GM18520 (cell line): ENCODE results near the gene LYSMD2.
"Not testable (repeated sequence)": the region's sequence is repeated elsewhere in the genome, so short reads cannot be mapped to it uniquely, and the experiment has no call there.

Source experiments
- ATAC-seq: cut with Tn5 transposase; IDR thresholded peaks from one replicate; pipeline ENCODE4 v1.9.1; 2021; ENCODE audit not compliant: unreplicated experiment

LYSMD2 gene, protein sequence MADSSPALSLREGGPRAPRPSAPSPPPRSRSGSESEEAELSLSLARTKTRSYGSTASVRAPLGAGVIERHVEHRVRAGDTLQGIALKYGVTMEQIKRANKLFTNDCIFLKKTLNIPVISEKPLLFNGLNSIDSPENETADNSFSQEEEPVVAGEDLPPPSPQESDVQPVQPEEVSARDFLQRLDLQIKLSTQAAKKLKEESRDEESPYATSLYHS

DNA sequence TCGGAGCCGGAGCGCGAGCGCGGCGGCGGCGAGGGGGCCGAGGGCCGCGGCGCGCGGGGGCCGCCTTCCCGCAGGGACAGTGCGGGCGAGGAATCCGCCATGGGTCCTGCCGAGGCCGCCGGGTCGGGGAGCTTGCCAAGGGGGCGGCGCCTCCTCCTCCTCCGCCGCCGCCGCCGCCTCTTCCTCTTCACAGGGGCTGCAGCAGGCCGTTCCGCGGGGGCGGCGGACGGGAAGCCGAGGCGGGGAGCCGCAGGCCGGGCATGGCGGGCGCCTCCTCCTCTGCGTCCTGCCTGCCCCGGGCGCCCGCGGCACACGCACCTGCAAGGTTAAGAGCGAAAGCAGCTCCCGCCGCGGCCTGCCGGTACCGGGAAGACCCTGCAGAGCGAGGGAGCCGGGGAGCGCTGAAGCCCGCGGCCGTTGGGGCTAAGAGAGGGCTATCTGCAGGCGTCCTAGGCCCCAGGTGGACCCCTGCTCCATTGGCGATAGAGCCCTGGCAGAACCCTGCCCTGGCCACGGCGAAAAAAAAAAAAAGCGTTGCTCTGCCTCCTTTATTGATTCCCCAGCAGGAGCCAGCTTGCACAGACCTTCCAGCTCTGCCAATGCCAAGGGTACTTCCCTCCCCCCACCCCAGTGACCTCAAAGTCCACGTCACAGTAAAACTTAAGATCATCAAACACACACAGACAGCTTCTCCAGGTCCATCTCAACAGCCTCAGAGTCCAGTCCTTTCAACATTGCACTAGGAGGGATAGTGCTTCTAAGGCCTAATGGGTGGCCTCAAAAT lies at the start of gene LYSMD2:
TSS of gene LYSMD2 (minus strand) at position 134 of the 784 bp plus-strand sequence. CDS start at position 101, 33 bp downstream.
- ATAC-seq: peak; percentile 19

DNA sequence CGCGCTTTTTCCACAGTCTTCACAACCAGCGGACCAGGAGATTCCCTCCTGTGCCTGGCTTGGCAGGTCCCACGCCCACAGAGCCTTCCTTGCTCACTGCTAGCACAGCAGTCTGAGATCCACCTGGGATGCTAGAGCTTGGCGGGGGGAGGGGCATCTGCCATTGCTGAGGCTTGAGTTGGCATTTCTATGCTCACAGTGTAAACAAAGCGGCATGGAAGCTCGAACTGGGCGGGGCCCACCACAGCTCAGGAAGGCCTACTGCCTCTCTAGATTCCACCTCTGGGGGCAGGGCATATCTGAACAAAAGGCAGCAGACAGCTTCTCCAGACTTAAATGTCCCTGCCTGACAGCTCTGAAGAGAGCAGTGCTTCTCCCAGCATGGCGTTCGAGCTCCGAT lies 49.7 kb upstream of the LYSMD2 start:
- not testable (repeated sequence) for ATAC-seq

DNA sequence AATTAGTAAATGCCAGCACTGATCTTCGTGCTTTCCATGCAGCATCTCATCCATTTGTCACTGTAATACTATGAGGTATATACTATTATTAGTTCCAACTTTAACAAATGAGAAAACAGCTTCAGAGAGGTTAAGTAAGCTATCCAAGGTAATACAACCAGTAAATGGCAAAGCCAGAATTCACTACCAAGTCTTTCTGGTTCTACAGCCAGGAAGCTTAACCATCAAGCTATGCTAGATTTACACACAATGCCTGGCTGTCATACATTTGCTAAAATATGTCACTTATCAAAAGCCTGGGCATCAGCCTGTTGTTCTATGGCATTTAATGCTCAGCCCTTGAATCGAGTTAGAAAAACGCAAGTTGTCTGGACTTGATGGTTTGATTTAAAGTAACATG lies 46.5 kb upstream of the LYSMD2 start:
- ATAC-seq: no peak

DNA sequence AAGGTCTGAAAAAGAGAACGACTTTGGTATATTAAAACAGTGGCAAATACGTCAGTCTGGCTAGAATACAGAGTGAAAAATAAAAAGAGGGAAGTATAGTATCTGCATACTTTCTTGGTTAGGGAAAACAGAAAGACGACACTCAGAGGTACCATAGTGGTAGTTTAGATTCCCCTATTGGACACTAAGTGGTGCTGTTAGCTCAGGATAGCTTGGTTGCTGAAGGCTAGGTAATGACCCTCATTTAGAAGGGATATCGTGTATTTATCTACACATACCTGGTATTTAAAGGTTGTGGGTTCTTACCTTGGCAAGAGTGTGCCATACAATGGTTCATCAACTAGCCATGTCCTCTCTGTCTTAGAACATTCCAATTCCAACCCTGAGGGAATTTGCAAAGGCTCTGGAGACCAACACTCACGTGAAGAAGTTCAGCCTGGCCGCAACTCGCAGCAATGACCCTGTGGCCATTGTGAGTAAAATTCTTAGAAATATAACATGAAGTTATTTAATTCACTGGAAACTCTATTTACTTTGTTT lies 45.0 kb upstream of the LYSMD2 start:
- no peak for ATAC-seq

DNA sequence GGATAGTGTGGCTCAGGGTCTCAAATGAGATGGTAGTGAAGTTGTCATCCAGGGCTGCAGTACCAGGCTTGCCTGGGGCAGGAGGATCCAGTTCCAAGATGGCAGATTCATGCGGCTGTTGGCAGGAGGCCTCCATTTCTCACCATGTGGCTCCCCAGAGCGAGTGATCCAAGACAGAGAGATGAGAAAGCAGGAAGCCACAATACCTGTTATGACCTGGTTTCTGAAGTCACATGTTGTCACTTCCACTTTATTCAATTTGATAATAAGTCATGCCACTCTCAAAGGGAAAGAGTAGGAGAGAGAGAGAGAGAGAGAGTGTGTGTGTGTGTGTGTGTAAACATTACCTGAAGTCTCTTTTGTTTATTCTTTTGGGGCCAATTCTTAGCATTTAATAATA lies 44.1 kb upstream of the LYSMD2 start:
- no peak for ATAC-seq

DNA sequence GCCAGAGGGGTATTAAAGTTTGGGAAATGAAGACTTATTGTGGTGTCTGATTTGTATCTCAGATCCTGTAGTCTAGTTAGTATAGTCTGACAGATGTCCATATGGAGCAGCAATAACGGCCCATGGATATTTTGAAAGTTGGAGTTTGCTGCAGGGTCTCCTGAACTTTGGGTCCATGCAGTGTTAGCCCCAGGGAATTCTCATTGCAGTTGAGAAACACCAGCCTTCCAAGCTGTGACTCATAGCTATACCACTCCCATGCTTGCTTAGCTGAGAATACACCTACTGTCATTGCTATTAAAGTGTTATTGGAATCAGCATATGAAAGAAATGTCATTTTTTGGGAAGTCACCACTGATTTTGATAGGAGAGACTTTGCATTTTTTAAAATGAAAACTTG lies 43.2 kb upstream of the LYSMD2 start:
- no peak for ATAC-seq

DNA sequence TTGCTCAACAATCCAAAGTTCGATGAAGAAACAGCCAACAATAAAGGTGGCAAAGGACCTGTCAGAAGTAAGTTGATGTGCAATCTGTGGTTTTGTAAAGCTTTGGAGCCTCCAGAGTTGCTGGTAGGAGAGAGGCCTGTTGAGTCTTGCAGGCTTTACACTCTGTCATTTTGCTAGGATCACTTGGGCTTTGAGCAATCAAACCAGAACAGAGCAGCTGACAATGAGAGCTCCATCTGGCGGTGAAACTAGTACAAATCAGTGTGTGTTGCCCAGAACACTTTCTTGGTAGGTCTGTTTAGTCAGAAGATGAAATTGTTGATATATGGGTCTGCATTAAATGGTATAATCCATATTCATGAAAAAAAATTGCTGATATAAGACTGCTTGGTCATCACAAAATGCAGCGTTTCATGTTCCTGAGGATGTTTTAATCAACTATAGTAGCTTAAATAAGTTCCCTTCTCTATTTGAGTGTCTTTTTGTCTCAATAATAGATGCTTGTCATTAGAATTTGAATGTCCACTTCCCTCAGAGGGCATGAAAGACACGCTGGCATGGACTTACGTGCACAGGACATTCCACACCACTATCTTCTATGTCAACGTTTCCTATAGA lies 39.6 kb upstream of the LYSMD2 start:
- ATAC-seq: no peak

DNA sequence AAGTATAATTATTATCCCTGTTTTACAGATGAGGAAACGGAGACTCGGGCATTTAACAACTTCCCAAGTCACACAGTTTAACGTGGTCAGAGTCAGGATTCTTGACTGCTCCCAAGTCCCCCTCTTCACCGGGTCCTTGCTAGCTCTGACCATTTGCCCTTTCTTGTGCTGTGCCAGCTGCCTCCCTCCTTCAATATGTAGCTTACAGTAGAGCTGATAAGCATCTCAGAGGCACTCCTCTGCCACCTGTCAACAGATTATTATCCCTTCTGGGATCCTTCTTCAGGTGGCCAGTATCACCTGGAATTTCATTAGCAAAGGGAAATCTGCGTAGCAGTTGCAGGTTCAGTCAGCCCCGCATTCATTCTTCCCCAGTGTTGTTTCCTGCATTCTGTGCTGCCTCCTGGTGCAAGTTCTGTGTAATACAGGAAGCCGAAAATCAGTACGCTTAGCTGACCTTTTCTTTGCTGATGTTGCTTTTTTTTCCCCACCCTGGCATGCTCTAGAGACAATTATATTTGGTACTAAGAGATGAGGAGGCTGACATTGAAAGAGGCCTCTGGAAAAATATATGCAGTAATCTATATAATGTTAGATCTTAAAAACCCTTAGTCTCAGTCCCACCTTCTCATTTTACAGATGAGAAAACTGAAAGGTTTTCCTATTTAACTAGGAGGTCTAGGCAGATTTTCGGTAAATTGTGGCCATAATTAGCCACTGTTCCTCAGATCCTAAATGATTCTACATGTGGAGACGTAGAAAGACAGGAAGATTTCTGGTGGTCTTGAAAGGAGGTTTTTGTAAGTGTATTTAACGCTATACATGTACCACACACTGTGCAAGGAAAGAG lies 38.7 kb upstream of the LYSMD2 start:
- no peak for ATAC-seq

DNA sequence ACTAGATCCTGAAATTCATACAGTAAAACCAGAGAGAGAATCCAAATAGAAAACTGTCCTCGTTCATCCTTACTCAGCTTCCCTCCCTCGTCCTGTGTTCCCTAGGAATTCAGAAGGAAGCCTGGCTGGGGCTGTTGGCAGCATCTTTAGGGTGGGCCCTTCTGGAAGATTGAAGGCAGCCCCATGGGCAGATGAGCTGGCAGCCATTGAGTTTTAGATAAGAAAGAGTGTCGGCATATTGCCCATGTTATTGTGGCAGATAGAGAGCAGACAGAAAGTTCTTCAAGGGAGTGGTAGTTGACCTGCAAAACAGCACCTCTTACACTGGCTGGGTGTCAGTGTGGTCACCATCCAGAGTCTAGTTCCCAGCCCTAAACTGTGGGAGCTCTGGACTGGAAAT lies 37.5 kb upstream of the LYSMD2 start:
- no peak for ATAC-seq

DNA sequence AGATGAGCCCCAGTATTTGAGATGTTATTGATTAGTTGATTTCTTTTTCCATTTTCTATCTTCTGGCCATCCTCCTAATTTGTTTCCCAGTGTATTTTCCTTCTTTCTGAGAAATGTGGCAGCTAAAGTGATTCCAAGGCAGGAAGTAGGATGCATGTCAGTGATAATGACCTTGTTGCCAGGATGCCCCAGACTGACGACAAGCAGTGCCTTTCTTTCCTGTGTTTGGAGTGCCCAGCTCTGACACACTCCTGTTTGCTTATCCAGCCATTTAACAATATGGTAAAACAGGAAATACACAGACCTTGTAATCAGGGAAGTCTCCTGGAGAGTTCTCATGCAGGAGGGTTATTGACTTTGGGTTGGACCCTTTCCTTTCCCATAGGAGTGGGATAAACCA lies 34.3 kb upstream of the LYSMD2 start:
- ATAC-seq: no peak

DNA sequence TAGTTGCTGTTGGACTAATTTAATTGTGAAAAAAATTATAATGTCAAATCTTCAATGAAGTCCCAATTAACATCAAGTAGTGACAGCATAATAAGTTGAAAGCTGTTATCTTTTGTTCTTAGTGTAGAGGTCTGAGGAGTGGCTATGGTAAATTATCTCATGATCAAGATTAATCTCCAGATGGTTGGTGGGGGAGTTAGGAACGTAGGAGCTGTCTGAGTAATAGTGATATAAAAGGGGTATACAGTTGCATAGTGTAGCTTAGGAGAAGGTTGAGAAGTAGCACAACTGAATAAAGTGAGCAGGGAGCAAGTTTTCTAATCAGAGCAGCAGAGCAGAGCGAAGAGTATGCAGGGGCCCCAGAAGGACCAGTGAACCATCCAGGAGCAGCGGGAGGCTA lies 33.4 kb upstream of the LYSMD2 start:
- ATAC-seq: no peak

DNA sequence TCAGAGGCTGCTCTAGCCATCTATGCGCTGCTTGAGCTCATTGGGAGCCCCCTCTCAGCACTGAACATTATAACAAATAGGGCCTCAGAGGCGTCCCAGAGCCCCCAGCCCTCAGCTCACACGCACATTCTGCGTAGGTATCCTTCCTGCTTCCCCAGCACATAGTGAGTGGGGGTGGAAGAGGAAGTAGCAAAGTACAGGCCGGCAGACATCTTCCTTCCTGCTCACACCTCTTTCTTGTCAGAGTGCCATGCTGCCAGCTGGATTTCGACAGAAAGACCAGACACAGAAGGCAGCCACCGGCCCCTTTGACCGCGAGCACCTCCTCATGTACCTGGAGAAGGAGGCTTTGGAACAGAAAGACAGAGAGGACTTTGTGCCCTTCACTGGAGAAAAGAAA lies 30.6 kb upstream of the LYSMD2 start:
- ATAC-seq: no peak

DNA sequence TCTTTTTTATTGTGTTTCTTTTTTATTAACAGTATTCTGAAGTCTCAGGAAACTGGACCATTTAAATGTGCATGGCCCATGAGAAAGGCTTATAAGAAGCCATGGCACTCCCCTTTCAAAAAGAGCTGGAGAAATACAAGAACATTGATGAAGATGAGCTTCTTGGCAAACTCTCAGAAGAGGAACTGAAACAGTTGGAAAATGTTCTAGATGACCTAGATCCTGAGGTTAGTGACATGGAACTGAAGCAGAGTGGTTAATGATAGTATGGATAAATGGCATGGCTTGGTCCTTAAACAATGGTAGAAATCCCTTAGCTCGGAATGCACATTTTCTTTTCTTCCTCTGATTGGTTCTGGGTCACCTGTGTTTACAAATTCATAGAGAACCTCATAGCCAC lies 28.9 kb upstream of the LYSMD2 start:
- no peak for ATAC-seq

DNA sequence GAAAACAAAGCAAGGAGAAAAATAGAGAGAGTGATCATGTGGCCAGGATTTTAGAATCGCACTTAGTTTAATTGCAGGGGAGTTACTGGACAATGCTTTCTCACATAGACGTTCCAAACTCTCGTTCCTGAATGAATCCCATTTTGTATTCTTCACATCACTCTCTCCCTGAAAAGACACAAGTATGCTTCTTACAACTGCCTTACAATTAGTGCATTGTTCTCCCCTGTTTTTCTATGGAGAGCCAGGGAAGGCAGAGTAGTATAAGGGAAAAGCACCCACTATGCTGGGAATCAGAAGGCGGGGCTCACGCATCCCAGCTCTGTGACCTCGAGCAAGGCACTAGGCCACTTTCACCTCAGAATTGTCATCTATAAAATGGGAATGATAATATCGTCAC lies 28.3 kb upstream of the LYSMD2 start:
- ATAC-seq: no peak

DNA sequence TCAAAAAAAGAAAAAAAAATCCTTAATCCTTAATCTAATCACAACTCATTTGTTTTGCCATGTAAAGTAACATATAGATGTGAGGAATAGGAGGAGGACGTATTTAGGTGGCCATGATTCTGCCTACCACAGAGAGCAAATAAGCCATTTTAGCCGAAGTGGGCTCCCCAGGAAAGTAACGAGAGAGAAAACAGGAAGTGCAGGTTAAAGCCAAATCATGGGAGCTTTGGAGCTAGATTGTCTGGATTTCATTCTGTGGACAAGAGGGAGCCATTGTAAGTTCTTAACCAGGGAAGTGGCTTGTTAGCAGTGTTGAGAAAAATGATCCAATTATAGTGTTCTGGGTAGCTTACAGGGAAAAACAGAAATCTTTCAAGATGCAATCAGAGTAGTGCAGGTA lies 23.4 kb upstream of the LYSMD2 start:
- ATAC-seq: no peak

DNA sequence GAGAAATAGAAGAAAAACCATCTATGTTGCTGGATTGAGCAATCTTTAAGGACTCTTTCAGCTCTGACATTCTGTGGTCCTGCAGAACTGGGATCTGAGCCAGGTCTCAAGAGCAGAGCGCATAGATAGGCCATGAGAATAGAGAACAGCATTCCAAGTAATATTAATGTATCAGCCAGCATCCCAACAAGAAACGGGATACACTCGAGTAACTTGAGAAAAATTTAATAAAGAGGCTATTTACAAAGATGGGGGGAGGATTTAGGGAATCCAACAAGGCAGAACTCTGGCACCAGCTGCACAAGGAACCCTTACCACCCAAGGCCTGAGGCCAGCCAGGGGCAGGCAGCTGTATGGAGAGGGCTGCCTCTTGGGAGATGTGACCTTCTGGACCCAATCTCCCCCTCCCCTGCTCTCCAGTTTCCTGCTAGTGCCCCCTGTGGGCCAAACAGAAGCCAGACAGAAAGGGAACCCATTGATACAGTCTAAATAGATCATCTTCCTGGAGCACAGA lies 22.2 kb upstream of the LYSMD2 start:
- ATAC-seq: no peak

DNA sequence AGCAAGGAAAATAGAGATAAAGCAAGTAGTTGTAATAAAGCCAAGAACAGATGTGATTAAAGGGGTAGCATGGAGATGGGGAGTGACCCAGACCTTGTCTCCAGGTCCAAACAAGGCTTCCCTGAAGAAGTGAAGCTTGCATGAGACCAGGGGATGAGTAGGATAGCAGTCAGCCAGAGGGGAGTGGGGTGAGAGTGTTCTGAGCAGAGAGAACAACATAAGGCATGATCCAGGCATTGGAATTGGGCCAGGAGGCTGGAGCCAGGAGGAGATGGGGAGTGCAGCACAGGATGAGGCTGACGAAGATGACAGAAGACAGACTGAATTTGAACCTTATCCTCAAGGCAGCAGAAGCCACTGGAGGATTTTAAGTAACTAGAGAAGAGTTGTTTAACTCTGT lies 21.2 kb upstream of the LYSMD2 start:
- ATAC-seq: no peak

DNA sequence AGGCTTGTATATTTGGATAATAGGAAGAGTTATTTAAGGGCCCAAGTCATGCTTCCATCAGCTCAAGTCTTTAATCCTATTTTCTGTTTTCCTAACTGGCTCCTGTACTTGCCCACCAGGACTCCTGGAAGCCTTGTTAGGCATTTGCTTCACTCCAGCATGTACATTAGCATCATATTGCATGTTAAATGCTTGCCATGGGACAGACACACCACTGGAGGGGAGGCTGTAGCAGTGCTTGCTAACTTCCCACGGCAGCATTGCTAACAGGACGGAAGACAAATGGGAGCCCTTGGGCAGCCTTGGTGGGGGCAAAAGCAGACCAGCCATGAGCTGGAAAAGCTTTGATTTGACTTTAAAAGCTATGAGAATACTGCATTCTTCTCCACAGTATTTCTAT lies 20.0 kb upstream of the LYSMD2 start:
- ATAC-seq: no peak

DNA sequence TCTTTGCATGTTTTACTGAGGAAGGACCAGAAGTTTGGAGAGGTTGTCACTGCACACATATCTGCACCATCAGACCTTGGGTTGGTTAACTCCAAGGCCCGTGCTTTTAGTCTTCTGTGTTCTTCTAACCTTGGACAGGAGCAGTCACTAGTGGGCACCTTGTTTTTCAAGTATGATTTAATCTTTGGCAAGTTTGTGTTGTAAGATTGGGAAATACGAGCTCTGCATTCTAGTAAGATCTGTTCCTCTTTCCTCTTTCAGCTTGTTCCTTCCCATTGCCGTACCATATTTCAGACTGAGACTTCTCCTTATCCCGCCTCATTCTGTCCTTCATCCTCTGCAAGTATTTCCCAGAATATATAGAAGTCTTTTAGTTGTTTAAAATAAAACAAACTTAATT lies 19.0 kb upstream of the LYSMD2 start:
- ATAC-seq: no peak

DNA sequence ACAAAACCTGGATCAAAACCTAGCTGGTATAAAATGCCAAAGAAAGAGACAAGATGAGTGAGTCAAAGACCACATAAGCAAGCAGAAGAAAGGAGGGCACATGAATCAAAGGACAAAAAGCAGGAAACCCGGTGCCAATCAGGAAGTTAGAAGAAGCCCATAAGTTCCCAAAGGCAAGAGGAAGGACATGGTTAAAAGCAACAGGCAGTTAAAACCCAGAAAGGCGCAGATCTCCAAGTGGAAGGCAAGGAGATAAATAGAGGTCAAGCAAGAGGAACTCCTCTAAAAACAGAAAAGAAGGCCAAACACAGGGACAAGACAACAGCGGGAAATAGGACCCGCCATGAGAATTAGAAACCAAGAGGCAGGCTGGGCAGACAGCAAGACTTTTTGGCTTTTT lies 18.3 kb upstream of the LYSMD2 start:
- no peak for ATAC-seq

DNA sequence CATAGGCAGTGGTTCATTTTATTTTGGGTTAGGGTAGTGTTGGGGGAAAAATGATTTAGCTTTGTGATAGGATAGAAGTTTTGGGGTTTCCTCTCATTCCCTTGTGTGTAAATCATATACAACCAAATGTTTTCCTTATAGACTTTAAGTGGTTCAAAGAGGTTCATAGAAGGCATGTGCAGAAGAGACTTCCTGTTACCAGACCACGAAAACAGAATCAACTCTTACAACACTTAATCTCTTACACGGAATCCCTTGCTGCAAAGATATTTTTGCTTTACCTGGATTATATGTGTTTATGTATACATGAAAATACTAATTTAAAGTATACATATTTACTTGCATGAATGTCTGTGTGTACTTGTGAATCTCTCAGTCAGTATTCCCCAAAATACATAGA lies 16.8 kb upstream of the LYSMD2 start:
- no peak for ATAC-seq
